Astrocyte (in vitro differentiated cells and primary cell): ENCODE data around the gene CHST11. TPM values are rescaled to one million over a fixed set of nuclear protein-coding genes. Genes with fewer than 3 reads are reported as not detected.

Source experiments
- DNase-seq: peaks from one replicate; pipeline ENCODE4 v3.0.0-alpha.2; 2010; ENCODE audit warnings: low read depth
- FAIRE-seq: peaks from 2 replicates; lab custom pipeline; 2011; peaks lifted over from hg19 to GRCh38; lab: Jason Lieb, UNC
- H2AFZ ChIP-seq: 2 replicates; pipeline ENCODE4 v1.6.0; 2012; ENCODE audit warnings: low read depth, low read length, inconsistent platforms
- H3K27ac ChIP-seq: 2 replicates; pipeline ENCODE4 v1.5.1; 2011; ENCODE audit warnings: low read depth, low read length, inconsistent platforms
- H3K27me3 ChIP-seq: 2 replicates; pipeline ENCODE4 v1.6.0; 2011; ENCODE audit warnings: low read length, inconsistent platforms; ENCODE audit not compliant: insufficient read depth
- H3K36me3 ChIP-seq: 2 replicates; pipeline ENCODE4 v1.5.1; 2011; ENCODE audit warnings: low read length, inconsistent platforms; ENCODE audit not compliant: insufficient read depth
- H3K4me1 ChIP-seq: 2 replicates; pipeline ENCODE4 v1.5.1; 2011; ENCODE audit warnings: low read length, inconsistent platforms; ENCODE audit not compliant: insufficient read depth
- H3K4me2 ChIP-seq: 2 replicates; pipeline ENCODE4 v1.6.0; 2012; ENCODE audit warnings: low read length, inconsistent platforms
- H3K4me3 ChIP-seq: 2 replicates; pipeline ENCODE4 v1.5.1; 2011; ENCODE audit warnings: low read depth, mild to moderate bottlenecking, low read length, inconsistent platforms; ENCODE audit not compliant: insufficient read depth
- H3K79me2 ChIP-seq: 2 replicates; pipeline ENCODE4 v1.6.0; 2012; ENCODE audit warnings: mild to moderate bottlenecking, low read length, inconsistent platforms; ENCODE audit not compliant: insufficient read depth
- H3K9ac ChIP-seq: 2 replicates; pipeline ENCODE4 v1.6.0; 2012; ENCODE audit warnings: mild to moderate bottlenecking, low read length, inconsistent platforms
- H3K9me3 ChIP-seq: 2 replicates; pipeline ENCODE4 v1.5.1; 2012; ENCODE audit warnings: low read depth, mild to moderate bottlenecking, low read length, inconsistent platforms; ENCODE audit not compliant: insufficient read depth
- H4K20me1 ChIP-seq: 2 replicates; pipeline ENCODE4 v1.6.0; 2012; ENCODE audit warnings: low read length, inconsistent platforms; ENCODE audit not compliant: insufficient read depth
- H3K27ac Mint-ChIP-seq: one replicate; pipeline ENCODE4 v1.8.0; 2021; ENCODE audit warnings: mild to moderate bottlenecking, mixed read lengths; ENCODE audit not compliant: unreplicated experiment
- H3K27me3 Mint-ChIP-seq: one replicate; pipeline ENCODE4 v1.8.0; 2021; ENCODE audit warnings: low read depth, mixed read lengths; ENCODE audit not compliant: unreplicated experiment
- H3K36me3 Mint-ChIP-seq: one replicate; pipeline ENCODE4 v1.8.0; 2021; ENCODE audit warnings: low read depth, mixed read lengths; ENCODE audit not compliant: unreplicated experiment
- H3K4me1 Mint-ChIP-seq: one replicate; pipeline ENCODE4 v1.8.0; 2021; ENCODE audit warnings: low read depth, mixed read lengths; ENCODE audit not compliant: unreplicated experiment
- H3K4me3 Mint-ChIP-seq: one replicate; pipeline ENCODE4 v1.8.0; 2021; ENCODE audit warnings: mild to moderate bottlenecking, moderate library complexity, mixed read lengths; ENCODE audit not compliant: unreplicated experiment
- H3K9me3 Mint-ChIP-seq: one replicate; pipeline ENCODE4 v1.8.0; 2021; ENCODE audit warnings: mild to moderate bottlenecking, mixed read lengths; ENCODE audit not compliant: unreplicated experiment
- CTCF ChIP-seq: IDR thresholded peaks from 2 replicates; pipeline ENCODE4 v1.5.1; 2011; ENCODE audit warnings: low read depth, mild to moderate bottlenecking, inconsistent platforms, low read length, moderate library complexity; ENCODE audit not compliant: insufficient read depth
- EZH2 ChIP-seq: IDR thresholded peaks from 2 replicates; pipeline ENCODE4 v1.6.1; 2012; ENCODE audit warnings: mild to moderate bottlenecking, low read length, inconsistent platforms; ENCODE audit not compliant: insufficient read depth
- total RNA-seq: library from RNA; stranded (reverse); gene quantifications from 2 replicates; pipeline ENCODE4 v1.2.1, GENCODE V29; 2021

The CHST11 gene
- total RNA-seq, 1 donor from 2014 or later = 30.2 TPM

- no peak overlapping the region for H3K4me3 ChIP-seq
- H4K20me1 ChIP-seq = peaks cover 45% of the 10 kb centered on the region
- H3K27me3 Mint-ChIP-seq = no peaks in the 10 kb centered on the region
- no peak for TF ChIP-seq EZH2
- no peak for TF ChIP-seq CTCF
- no peak overlapping the region for H2AFZ ChIP-seq
- peaks cover 2% of the 10 kb centered on the region for H3K36me3 Mint-ChIP-seq
- DNase-seq (no peak), FAIRE-seq (peak; percentile 41)
- H3K27ac Mint-ChIP-seq = no peak overlapping the region
- H3K27ac ChIP-seq = peak overlapping the region; percentile 60
- peaks cover 17% of the 10 kb centered on the region for H3K4me1 ChIP-seq
- peaks cover 55% of the 10 kb centered on the region for H3K79me2 ChIP-seq
- peaks cover 8% of the 10 kb centered on the region for H3K4me1 Mint-ChIP-seq
- H3K4me2 ChIP-seq = peak overlapping the region; percentile 32
- H3K9me3 Mint-ChIP-seq = peaks cover 2% of the 10 kb centered on the region
- H3K4me3 Mint-ChIP-seq = no peak overlapping the region
- no peaks in the 10 kb centered on the region for H3K27me3 ChIP-seq
- H3K36me3 ChIP-seq = no peaks in the 10 kb centered on the region
- H3K9ac ChIP-seq = peak overlapping the region; percentile 49
- no peaks in the 10 kb centered on the region for H3K9me3 ChIP-seq
Observed at GRCh38 chr12:104494137-104494792, 37.5 kb downstream of the CHST11 start.

- H3K9ac ChIP-seq = peak overlapping the region; percentile 20
- no peaks in the 10 kb centered on the region for H3K36me3 ChIP-seq
- H4K20me1 ChIP-seq = peaks cover 48% of the 10 kb centered on the region
- H3K27ac ChIP-seq = no peak overlapping the region
- H3K9me3 ChIP-seq = no peaks in the 10 kb centered on the region
- FAIRE-seq (no peak), DNase-seq (no peak)
- Mint-ChIP-seq H3K36me3 (peaks cover 4% of the 10 kb centered on the region), H3K4me3 (no peak overlapping the region), H3K27ac (no peak overlapping the region), H3K4me1 (peaks cover 8% of the 10 kb centered on the region), H3K27me3 (no peaks in the 10 kb centered on the region), H3K9me3 (peaks cover 2% of the 10 kb centered on the region)
- H3K79me2 ChIP-seq = peaks cover 59% of the 10 kb centered on the region
- TF ChIP-seq CTCF = no peak
- H3K4me1 ChIP-seq = peaks cover 17% of the 10 kb centered on the region
- peak overlapping the region; percentile 32 for H3K4me2 ChIP-seq
- no peak overlapping the region for H3K4me3 ChIP-seq
- H2AFZ ChIP-seq = no peak overlapping the region
- H3K27me3 ChIP-seq = no peaks in the 10 kb centered on the region
Observed at GRCh38 chr12:104494793-104495158, 38.0 kb downstream of the CHST11 start.

GRCh38 chr12:104495786-104496185, 39.0 kb downstream of the CHST11 start:
- no peaks in the 10 kb centered on the region for H3K27me3 Mint-ChIP-seq
- DNase-seq (no peak), FAIRE-seq (no peak)
- no peak for TF ChIP-seq CTCF
- no peak for TF ChIP-seq EZH2
- Histone ChIP-seq H3K9ac (no peak overlapping the region), H2AFZ (no peak overlapping the region), H3K27ac (no peak overlapping the region), H3K36me3 (no peaks in the 10 kb centered on the region), H3K9me3 (no peaks in the 10 kb centered on the region), H3K4me2 (no peak overlapping the region), H3K4me1 (peaks cover 17% of the 10 kb centered on the region), H4K20me1 (peaks cover 55% of the 10 kb centered on the region), H3K4me3 (no peak overlapping the region), H3K27me3 (no peaks in the 10 kb centered on the region), H3K79me2 (peaks cover 65% of the 10 kb centered on the region)
- H3K4me3 Mint-ChIP-seq = no peak overlapping the region
- peaks cover 8% of the 10 kb centered on the region for H3K4me1 Mint-ChIP-seq
- no peak overlapping the region for H3K27ac Mint-ChIP-seq
- peaks cover 2% of the 10 kb centered on the region for H3K9me3 Mint-ChIP-seq
- peaks cover 4% of the 10 kb centered on the region for H3K36me3 Mint-ChIP-seq
